HG02763 (cell line): ENCODE measurements around the gene COG8.

Experiments
- ATAC-seq: cut with Tn5 transposase; IDR thresholded peaks from one replicate; pipeline ENCODE4 v1.9.1; 2021; ENCODE audit warnings: mild to moderate bottlenecking, moderate library complexity; ENCODE audit not compliant: unreplicated experiment

The COG8 gene

DNA sequence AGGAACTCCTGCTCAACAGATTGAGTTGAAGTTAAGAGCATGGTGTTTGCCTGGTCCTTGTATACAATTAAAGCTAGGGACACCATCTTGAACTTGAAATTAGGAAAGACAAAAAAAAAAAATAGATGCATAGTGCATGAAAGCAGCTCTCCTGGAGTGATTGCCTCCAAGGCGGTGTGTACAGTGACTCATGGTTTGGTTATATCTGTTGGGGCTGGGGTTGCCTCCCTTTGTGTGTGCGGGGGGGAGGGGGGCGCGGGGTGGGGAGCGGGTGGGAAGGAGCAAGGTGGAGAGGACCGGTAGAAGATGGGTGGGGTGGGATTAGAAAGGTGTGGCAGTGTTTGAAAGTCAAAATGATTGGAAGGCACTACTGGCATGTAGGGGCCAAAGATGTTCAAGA lies 8.9 kb upstream of the COG8 start:
- no peak for ATAC-seq

DNA sequence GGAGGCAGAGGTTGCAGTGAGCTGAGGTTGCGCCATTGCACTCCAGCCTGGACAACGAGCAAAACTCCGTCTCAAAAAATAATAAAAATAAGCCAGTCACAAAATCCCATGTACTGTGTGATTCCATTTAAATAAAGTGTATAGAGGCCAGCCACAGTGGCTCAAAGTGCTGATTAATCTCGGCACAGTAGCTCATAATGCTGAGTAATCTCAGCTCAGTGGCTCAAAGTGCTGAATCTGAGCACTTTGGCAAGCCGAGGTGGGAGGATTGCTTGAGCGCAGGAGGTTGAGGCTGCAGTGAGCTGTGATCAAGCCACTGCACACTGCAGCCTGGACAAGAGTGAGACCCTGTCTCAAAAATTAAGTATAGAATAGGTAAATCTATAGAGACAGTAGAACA lies 7.3 kb upstream of the COG8 start:
- ATAC-seq: no peak

DNA sequence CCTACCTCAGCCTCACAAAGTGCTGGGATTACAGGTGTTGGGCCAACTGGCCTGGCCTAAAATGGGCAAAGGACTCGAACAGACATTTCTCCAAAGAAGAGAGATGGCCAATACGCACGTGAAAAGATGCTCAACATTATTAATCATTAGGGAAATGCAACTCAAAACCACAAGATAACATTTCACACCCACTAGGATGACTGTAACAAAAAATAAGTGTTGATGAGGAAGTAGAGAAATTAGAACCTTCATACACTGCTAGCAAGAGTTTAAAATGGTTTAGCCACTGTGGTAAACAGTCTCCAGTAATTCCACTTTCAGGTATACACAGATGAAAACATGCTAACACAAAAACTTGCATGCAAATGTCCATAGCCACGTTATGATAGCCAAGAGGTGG lies 6.6 kb upstream of the COG8 start:
- ATAC-seq: no peak

DNA sequence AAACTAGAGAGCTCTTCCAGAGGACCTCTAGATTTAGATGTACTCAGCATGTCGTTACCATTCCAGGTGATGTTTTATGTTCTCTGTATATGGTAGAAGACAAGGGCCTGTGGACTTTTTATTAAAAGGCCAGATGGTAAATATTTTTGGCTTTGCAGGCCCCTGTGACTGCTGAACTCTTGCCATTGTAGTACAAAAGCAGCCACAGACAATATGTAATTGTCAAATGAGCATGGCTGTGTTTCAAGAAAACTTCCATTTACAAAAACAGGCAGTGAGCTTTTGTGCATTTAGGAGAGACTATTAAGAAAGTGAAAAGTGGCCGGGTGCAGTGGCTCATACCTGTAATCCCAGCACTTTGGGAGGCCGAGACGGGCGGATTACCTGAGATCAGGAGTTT lies 4.8 kb upstream of the COG8 start:
- no peak for ATAC-seq

DNA sequence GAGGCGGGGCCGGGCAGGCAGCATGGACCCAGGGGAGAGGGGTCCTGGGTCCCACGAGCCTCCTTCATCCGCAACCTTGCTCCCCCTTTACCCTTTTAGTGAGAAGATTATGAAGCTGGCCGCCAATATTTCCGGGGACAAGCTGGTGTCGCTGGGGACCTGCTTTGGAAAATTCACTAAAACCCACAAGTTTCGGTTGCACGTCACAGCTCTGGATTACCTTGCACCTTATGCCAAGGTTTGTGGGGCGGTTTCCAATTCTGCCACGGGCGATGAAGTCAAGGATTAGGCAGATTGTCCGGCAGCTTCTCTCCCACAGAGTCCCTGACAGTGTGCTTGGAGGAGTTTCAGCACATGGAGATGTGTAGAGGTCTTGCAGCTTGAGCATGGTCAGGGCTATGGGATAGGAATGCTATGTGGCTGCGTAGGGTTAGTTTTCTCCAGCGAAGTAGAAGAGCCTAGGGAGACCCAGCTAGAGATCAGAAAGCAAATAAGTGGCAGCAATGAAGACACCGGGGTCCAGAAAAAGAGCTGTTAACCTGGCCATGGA lies 806 bp upstream of the COG8 start:
- ATAC-seq: no peak

DNA sequence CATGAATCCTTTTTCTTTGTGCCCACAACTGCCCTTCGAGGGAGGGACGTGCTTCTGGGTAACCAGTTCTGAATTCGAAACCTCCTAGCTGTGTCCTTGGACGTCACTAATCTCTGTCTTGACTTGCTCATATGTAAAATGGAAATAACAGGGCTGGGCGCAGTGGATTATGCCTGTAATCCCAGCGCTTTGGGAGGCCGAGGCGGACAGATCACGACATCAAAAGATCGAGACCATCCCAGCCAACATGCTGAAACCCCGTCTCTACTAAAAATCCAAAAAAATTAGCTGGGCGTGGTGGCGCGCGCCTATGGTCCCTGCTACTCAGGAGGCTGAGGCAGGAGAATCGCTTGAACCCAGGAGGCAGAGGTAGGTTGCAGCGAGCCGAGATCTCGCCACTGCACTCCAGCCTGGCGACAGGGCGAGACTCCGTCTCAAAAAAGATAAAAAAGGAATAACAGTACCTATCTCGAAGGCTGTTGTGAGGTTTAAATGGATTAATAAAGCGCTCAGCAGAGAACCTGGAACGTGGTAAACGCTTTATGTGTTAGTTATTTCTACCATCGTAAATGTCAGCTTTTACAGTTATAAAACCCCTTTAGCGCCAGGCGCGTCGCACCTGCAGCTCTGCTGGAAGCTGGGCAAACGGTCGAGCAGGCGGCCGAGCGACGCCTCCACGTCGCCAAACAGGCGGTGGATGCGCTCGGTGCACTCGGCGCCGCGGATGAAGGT lies 641 bp downstream of the COG8 start:
- ATAC-seq: no peak

DNA sequence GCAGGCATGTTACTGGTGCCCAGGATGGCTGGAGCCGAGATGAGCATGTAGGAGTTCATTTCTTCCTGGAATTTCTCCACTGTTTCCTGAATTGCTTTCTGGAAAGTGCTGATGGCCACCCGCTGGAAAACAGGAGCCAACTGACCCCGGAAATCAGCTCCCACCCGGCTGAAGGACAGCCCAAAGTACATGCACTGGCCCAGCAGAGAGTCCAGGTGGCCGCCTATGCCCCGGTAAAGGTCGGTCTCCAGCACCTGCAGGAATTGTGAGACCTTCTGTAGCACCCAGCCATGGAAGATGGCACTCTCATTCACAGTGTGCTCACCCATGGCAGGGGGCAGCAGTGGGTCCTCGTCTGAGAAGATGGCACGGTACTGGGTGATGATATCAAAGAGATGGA lies 4.7 kb downstream of the COG8 start:
- no peak for ATAC-seq

DNA sequence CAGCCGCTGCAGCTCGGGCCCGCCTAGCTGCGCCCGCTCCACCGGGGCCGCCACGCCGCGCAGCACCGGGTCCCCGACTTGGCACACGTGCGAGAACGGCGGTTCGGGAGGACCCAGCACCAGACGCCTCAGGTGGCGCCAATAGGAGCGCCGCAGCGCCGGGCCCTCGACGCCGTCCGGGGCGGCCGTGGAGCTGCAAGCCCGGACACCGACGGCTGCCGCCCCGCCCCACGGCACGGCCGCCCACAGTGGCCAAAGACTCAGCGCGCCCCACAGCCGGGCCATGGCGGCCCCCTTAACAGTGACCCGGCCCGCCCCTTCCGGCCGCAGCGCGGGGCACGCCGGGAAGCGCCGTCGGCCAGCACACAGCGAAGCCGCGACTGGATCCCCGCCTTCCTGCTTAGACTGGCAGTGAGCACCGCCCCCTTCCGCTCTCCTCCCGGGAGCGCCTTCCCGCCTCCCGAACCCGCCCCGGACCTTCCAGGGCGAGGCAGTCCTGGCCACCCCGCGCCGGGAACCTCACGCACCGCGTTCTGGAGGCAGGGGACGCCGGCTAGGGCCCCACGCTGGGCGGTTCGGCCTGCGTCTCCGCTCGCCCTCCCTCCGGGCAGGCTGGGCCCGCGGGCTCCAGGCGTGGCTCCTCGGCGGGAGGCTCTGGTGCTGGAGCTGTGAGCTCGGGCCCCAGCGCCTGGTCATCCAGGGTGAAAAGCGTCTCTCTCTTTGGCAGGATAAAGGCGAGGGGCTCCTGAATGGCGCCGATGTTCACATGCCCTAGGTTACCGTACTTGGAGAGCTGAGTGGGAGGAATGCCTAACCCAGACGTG lies 8.9 kb downstream of the COG8 start, which contains the start of gene PDF:
Gene PDF (minus strand): TSS at position 303 of the 824 bp plus-strand sequence. CDS start 18 bp downstream, at position 285.
- peak; percentile 94 for ATAC-seq

DNA sequence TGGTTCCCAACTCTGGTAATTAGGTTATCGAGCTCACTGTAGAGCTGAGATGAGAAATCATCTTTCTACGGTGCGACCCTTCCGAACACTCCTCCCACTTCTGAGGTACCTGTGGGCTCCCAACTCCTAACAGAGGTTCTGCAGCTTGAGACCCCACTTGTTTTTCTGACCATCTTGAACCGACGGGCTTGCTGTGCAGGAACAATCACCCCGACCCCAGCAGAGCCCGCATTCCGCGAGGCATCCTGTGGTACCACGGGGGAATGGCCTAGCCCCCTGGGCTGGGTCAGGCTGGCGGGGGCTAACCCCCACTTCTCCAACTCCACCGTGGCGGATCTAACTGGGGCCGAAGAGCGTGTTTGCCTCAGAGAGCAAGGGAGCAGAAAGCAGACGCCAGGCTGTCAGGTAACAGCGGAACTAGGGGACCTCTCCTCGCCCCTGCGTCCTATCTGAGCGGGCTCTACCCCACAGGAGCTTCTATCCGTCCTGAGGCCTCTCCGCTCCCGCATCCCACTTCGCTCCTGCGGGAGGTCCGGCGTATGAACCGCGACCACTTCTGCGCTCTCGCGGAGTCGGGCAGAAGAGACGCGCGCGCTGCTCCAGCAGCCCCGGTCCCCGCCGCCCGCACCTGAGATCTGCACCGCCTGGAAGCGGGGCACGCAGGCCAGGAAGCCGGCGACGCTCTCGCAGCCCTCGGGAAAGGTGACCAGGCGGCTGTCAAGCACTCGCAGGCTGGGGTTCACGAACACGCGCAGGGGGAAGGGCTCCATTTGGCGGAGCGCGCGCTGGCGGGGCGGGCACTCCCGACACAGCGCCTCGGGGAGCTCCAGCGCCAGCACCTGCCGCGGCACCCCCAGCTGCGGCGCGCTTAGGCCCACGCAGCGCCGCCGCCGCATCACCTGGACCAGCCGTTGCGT lies 9.7 kb downstream of the COG8 start:
- peak; percentile 36 for ATAC-seq

DNA sequence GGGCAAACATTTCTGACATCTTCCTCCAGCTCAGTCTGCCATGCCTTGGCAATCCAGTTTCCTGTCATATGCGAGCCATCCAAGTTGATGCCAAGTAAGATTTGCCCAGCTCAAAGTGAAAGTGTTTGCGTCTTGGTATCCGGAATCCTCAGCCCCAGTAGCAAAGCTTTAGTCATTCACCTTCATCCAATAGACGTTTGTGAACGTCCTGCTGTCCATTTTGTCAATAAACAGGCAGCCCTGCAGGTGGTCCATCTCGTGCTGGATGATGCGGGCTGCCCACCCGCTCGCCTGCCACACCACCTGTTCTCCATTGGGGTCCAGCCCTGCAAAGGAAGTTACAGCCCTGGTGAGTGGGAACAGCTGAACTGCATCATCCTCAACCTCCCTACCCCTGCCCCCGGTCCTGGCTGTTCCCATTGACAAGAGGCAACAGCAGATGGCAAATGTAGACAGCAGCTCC lies 10.5 kb downstream of the COG8 start:
- ATAC-seq: no peak

DNA sequence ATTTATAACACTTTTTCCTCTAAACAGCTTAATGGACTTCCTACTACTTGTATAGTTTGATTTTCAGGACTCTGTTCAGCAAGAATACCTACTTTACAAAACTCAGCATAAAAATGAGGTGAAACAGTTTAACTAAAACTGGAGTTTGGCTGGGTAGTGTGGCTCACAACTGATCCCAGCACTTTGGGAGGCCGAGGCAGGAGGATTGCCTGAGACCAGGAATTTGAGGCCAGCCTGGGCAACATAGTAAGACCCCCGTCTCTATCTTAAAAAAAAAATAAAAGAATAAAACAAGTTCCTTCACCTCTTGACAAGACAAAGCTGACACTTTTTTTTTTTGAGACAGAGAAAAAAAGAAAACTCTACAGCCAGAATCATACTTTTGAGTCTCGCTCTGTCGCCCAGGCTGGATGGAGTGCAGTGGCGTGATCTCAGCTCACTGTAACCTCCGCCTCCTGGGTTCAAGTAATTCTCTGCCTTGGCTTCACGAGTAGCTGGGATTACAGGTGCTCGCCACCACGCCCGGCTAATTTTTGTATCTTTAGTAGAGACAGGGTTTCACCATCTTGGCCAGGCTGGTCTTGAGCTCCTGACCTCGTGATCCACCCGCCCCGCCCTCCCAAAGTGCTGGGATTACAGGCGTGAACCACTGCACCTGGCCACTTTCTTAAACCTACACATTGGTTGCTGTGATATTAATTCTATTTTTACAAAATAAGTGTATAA lies 11.6 kb downstream of the COG8 start:
- ATAC-seq: no peak

DNA sequence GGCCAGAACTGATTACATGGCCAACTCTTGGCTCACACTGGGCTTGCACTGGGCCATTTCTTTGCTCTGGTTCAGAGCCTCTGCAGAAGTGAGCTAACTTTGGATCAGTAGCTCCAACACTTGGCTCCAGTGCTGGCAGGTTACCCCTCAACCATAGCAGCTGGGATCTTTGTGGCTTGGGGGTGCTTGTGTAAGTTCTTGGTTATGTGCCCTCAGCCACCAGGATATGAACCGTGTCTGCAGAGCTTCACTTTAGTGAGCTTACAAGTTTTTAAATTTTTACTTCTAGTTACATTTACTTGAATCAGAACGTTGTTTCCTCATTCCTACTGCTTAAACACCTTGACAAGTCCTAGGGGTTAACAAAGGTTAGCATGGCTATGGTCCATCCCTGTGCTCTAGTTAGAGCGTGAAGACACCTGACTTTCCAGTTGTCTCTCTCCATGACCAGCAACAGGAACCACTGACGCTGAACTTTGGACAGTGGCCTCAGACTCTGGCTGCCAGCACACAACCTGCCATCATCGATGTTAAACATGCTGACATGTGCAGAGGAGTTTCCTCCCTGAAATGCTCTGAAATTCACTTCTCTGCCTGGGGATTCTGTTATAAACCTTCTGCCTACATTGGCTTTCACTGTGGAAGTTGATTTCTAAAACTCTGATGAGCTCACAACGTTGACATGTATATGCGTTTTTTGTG lies 13.0 kb downstream of the COG8 start:
- no peak for ATAC-seq

DNA sequence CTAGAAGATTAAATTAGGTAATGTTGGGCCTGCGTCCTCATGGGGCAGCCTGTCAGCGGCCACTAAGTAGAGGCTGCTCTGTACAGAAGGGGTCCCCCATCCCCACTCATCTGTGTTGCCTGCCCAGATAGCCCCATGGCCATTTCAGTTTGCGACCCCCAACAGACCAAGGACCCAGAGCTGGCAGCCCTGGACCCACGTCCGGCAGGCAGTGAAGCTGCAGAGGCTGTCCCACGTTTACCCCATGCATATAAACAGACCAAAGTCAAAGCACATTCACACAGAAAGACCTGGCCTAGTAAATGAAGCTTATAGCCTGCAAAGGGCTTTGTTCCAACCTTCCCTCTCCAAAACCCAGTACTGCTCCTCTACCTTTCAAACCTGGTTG lies 13.6 kb downstream of the COG8 start:
- ATAC-seq: no peak

DNA sequence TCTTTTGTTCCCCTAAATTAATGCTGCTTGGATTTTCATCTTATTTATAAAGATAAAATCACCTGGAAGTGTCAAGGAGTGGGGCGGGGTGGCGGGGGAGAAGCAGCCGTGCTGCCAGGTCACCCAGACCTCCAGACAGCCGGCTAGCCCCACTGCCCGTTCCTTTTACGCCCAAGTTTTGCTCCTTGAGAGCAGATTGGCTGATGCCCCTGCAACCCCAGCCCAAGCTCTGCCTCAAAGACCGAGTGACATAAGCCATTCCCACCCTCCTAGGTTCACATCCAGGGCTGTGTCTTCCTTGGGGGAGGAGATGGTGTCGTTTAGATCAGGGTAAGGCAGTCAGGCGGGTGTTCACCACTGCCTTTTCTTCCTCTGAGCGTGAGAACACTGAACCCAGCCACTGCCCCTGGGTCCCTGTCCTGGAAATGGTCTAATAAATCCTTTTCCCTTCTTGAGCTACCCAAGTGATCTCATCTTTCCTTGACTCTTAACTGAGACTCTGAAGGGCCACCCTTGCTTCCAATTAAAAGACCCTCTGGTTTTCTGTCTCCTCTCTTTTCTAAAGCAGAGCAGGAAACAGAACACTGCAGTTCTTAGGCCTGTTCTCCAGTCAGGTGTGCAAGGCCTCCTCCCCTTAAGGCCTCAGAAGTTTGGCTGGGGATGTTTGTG lies 14.6 kb downstream of the COG8 start:
- ATAC-seq: no peak

DNA sequence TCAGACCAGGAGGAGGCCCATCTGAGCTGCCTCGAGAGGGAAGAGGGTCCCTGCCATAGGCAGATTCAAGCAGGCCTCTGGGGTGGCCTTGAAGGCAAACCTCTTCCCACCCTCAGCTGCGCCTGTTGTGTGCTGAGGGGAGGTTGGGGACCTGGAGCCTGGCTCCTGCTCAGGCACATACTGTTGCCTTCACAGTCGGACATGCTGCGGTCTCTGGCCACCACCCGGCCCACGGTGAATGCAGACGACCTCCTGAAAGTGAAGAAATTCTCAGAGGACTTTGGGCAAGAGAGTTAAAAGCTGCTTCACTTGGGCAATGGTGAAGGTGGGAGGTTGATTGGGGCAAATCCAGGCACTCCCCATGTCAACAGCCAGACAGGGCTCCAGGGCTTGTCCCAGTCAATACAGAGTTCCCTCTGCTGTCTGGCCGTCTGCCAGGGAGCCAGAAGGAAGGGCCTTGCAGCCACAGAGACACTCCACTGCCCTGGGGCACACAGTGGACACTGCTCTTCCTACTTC lies 15.3 kb downstream of the COG8 start:
- no peak for ATAC-seq

DNA sequence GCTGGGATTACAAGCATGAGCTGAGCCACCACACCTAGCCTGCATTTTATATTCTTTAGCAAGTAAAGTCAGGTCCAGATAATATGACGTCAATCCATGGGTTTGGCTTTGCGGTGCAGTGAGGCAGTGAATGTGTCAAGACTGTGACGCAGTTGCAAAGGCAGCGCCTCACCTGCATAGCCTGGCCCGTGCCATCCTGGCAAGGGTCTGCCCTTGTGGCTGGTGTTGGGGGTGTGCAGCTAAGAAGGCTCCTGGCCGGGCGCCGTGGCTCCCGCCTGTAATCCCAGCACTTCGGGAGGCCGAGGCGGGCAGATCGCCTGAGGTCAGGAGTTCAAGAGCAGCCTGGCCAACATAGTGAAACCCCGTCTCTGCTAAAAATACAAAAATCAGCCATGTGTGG lies 15.9 kb downstream of the COG8 start:
- ATAC-seq: no peak

DNA sequence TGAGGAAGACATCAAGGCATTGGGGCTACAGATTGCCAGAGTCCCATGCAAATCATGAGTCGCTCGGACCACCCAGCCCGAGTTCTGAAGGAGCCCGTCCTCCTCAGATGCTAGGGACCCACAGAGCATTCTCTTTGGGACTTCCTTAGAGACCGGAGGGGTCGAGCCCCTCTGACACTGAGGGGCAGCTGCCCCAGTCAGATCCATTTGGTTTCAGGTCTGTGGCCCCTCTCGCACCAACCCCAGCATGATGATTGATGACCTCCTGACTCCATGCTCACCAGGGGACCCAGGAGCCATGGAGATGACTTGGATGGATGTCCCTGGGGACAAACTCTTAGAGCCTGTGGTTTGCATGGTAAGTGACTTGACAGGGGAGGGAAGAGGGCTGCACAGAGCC lies 17.0 kb downstream of the COG8 start:
- ATAC-seq: no peak

DNA sequence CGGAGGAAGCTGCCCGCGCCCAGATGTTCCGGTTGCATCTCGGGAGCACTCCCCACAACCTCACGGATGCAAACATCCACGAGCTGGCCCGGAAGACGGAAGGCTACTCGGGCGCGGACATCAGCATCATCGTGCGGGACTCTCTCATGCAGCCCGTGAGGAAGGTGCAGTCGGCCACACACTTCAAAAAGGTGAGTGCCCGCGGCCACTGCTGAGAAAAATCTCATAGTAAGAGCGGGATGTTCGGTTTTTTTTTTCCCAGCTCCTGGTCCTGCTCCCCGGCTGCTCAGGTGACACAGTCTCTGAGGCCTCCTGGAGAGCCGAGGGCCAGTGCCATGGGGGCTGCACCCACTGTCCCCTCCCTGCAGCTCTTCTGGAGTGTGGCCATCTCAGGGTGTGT lies 18.3 kb downstream of the COG8 start:
- ATAC-seq: no peak

DNA sequence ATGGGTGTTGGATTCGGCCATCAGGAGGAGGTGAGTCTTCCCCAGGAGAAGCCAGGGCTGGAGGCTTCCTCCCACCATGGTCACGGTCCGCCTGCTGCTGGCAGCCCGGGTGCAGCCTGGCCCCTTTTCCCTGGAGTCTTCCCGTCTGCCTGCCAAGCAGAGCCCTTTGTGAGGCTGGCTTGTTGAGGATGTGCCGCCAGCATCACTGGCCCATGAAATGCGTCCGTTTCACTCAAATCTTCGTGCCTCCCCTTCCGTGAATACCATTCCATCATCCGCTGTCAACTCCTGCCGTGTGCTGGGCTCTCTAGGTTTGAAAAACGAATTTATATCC lies 18.7 kb downstream of the COG8 start:
- ATAC-seq: no peak
